GM18861 (cell line): ENCODE data around the gene RPL15.

Experiments
- ATAC-seq: cut with Tn5 transposase; IDR thresholded peaks from one replicate; pipeline ENCODE4 v1.9.1; 2021; ENCODE audit not compliant: unreplicated experiment

The RPL15 gene

GRCh38 chr3:23959135-23959900, 42.4 kb downstream of the RPL15 start:
- no peak for ATAC-seq

DNA sequence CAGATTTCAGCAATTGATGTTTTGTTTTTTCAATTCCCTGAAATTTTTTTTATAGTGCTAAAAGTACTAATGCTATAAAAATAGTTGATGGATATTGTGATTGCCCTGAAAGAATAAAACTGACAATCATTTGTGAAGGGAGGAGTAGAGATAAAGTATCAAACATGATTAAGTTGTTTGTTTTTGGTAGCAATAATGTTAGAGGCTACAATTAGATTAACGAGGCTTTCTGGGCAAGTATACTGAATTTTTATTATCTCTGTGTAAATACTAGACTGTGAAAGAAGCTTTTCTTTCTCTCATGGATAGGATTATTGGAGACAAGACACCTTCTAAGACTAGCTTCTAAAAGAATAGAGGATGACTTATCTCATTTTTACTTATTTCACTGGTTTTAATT, 43.7 kb downstream of the RPL15 start:
- ATAC-seq: no peak

DNA sequence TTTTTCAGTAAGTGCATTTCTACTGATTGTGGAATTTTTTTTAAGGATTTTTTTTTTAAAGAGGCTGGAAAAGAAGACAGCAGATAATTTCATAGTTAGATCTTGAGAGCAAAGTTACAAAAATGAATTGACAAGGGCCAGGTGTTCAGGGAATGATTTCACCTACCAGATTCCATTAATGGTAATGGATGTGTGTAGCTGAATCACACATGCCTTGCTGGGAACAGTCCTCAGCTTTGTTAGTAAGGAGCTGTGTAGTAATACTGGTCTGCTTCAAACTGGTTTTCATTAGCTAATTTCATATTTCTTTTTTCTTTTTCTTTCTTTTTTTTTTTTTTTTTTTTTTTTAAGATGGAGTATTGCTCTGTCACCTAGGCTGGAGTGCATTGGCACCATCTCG, 44.1 kb downstream of the RPL15 start:
- ATAC-seq: no peak

GRCh38 chr3:23961913-23962312, 45.0 kb downstream of the RPL15 start:
- ATAC-seq: no peak

DNA sequence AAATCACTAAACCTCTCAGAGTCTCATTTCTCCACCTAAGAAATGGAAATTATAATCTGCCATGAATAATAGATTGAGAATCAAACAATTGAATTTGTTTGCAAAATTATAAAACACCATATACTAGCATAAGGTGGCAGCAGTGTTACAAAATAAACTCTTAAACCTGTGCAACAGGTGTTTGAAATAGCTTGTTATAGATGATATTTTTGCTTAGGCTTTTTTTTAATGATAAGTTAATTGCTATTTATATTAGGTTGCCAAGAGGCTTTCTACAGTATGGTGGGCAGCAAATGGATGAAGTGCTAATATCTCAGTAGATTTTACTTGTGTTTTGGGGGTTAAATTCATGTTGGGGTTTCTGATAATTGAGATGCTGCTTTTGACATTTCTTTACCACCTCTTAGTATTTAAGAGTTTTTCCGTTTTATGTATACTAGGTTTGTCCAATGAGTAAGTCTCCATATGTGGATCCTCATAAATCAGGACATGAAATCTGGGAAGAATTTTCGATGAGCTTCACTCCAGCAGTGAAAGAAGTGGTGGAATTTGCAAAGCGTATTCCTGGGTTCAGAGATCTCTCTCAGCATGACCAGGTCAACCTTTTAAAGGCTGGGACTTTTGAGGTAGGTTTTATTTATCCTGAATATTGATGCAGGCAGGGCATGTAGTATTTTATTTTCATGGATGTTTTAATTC, 47.8 kb downstream of the RPL15 start:
- ATAC-seq: no peak

DNA sequence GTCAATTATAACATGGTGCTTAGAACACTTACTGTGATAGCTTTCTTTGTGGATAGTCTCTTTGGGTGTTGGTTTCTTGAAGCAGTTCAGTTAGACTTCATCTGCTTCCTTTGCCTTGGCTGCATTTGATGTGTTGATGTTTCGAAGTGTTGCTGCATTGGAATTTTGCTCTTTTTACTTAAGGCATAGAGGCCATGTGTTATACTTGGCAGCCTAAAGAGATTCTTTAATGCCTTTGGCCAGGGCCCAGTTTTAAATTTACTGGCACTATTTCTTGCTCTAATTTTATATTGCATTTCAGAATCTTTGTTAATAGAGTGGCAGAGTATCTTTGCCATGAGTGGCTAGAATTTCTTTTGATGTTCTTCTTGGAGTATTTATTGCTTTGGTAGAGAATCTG, 49.4 kb downstream of the RPL15 start:
- ATAC-seq: no peak

DNA sequence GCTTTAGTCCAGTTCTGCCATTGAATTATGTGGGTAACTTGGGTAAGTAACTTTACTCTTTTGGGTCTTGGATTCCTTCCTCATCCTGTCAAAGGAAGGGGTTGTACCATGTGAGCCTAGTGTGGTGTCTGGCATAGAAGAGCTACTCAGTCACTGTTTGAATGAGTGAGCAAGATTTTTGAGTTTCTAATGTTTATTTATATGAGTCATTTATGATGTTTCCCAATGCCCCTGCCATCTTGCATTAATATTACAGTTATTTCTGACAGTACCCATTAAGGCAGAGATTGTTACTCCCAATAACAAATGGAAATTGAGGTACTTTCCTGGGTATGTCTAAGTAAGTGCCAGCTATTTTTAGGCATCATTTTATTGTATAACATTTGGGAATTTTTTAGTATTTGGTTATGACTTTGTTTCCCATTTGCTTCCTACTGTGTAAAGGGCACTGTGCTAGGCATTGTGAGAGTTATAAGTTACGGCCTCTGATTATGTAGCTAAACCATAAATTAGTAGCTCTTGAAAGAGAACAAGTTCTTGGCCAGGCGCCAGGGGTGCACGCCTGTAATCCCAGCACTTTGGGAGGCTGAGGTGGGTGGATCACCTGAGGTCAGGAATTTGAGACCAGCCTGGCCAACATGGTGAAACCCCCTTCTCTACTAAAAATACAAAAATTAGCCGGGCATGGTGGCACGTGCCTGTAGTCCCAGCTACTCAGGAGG, 51.7 kb downstream of the RPL15 start:
- ATAC-seq: no peak

DNA sequence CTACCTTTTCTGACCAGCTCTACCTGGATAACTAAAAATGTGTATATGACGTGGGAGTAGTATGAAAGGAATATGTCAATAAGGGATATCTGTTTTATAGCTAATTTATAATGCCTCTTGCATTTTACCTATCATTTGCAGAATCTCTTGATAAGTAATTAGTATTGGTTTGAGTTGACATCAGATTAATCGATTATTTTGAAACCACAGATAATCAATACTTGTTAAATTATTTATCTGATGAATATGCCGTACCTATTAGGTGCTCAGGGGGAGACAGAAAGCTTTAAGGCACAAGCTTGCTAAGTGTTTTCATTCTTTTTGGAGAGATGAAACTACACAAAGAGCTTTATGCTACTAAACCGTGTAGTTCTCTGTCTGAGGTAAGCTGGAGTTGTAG, 52.5 kb downstream of the RPL15 start:
- no peak for ATAC-seq
